H9 (cell line): ENCODE measurements around the gene HERC4. TPM values are rescaled to one million over a fixed set of nuclear protein-coding genes. Genes with fewer than 3 reads are reported as not detected.

Experiments
- DNase-seq: peaks from one replicate; pipeline ENCODE4 v3.0.0-alpha.2; 2017
- H2AFZ ChIP-seq: one replicate; pipeline ENCODE4 v1.6.1; 2013; ENCODE audit warnings: mild to moderate bottlenecking, low read length, control low read depth, moderate library complexity
- H2AK5ac ChIP-seq: 2 replicates; pipeline ENCODE4 v1.6.1; 2013; ENCODE audit warnings: low read length, control low read depth, mixed read lengths; ENCODE audit not compliant: insufficient read length
- H2BK120ac ChIP-seq: one replicate; pipeline ENCODE4 v1.6.1; 2013; ENCODE audit warnings: low read depth, mild to moderate bottlenecking, low read length, control low read depth, inconsistent platforms; ENCODE audit not compliant: poor library complexity, severe bottlenecking
- H2BK12ac ChIP-seq: 2 replicates; pipeline ENCODE4 v1.6.1; 2013; ENCODE audit warnings: low read length, control low read depth, mixed read lengths, low read depth; ENCODE audit not compliant: insufficient read length
- H2BK15ac ChIP-seq: 2 replicates; pipeline ENCODE4 v1.6.1; 2013; ENCODE audit warnings: low read depth, low read length, control low read depth
- H2BK20ac ChIP-seq: one replicate; pipeline ENCODE4 v1.6.1; 2013; ENCODE audit warnings: low read depth, mild to moderate bottlenecking, low read length, control low read depth, inconsistent platforms; ENCODE audit not compliant: poor library complexity, severe bottlenecking
- H2BK5ac ChIP-seq: 2 replicates; pipeline ENCODE4 v1.6.1; 2013; ENCODE audit warnings: low read length, control low read depth, mixed read lengths; ENCODE audit not compliant: insufficient read length
- H3K14ac ChIP-seq: 2 replicates; pipeline ENCODE4 v1.6.1; 2013; ENCODE audit warnings: low read length, control low read depth; ENCODE audit not compliant: insufficient read depth
- H3K18ac ChIP-seq: 2 replicates; pipeline ENCODE4 v1.6.1; 2013; ENCODE audit warnings: low read depth, mild to moderate bottlenecking, mixed read lengths, low read length, control low read depth; ENCODE audit not compliant: insufficient read length
- H3K23ac ChIP-seq: 2 replicates; pipeline ENCODE4 v1.6.1; 2013; ENCODE audit warnings: low read length, control low read depth, mixed read lengths, low read depth; ENCODE audit not compliant: insufficient read length
- H3K23me2 ChIP-seq: 2 replicates; pipeline ENCODE4 v1.6.1; 2013; ENCODE audit warnings: low read depth, mild to moderate bottlenecking, mixed read lengths, low read length, control low read depth; ENCODE audit not compliant: insufficient read length, poor library complexity, severe bottlenecking
- H3K27ac ChIP-seq: 2 replicates; pipeline ENCODE4 v1.5.1; 2013; ENCODE audit warnings: low read length, control low read depth, mixed read lengths, low read depth; ENCODE audit not compliant: insufficient read length
- H3K27me3 ChIP-seq: 2 replicates; pipeline ENCODE4 v1.6.1; 2013; ENCODE audit warnings: low read length, control low read depth, inconsistent platforms; ENCODE audit not compliant: insufficient read depth
- H3K4ac ChIP-seq: 2 replicates; pipeline ENCODE4 v1.6.1; 2013; ENCODE audit warnings: low read depth, mild to moderate bottlenecking, control low read depth, inconsistent platforms, low read length, moderate library complexity
- H3K4me1 ChIP-seq: 2 replicates; pipeline ENCODE4 v1.6.1; 2013; ENCODE audit warnings: low read length, control low read depth, inconsistent platforms; ENCODE audit not compliant: insufficient read depth
- H3K4me2 ChIP-seq: 2 replicates; pipeline ENCODE4 v1.6.1; 2013; ENCODE audit warnings: low read length, control low read depth, mixed read lengths; ENCODE audit not compliant: insufficient read length, insufficient read depth
- H3K56ac ChIP-seq: 2 replicates; pipeline ENCODE4 v1.6.1; 2013; ENCODE audit warnings: low read depth, mild to moderate bottlenecking, mixed read lengths, low read length, control low read depth; ENCODE audit not compliant: insufficient read length
- H3K79me1 ChIP-seq: 2 replicates; pipeline ENCODE4 v1.6.1; 2013; ENCODE audit warnings: low read depth, mild to moderate bottlenecking, moderate library complexity, low read length, control low read depth, inconsistent platforms; ENCODE audit not compliant: insufficient read depth, poor library complexity, severe bottlenecking
- H3K79me2 ChIP-seq: 2 replicates; pipeline ENCODE4 v1.6.1; 2013; ENCODE audit warnings: low read length, control low read depth, inconsistent platforms; ENCODE audit not compliant: insufficient read depth
- H3K9ac ChIP-seq: 2 replicates; pipeline ENCODE4 v1.6.1; 2013; ENCODE audit warnings: low read length, control low read depth, mixed read lengths; ENCODE audit not compliant: insufficient read length; ENCODE audit errors: extremely low read depth
- H3K9me3 ChIP-seq: one replicate; pipeline ENCODE4 v1.6.1; 2013; ENCODE audit warnings: low read depth, low read length, inconsistent platforms; ENCODE audit not compliant: control insufficient read depth
- H3T11ph ChIP-seq: one replicate; pipeline ENCODE4 v1.6.1; 2013; ENCODE audit warnings: mild to moderate bottlenecking, low read length, control low read depth, inconsistent platforms
- H4K20me1 ChIP-seq: one replicate; pipeline ENCODE4 v1.6.1; 2013; ENCODE audit not compliant: control insufficient read depth, insufficient read length, insufficient read depth
- H4K5ac ChIP-seq: 2 replicates; pipeline ENCODE4 v1.6.1; 2013; ENCODE audit warnings: low read depth, mild to moderate bottlenecking, mixed read lengths, low read length, control low read depth; ENCODE audit not compliant: insufficient read length
- H4K8ac ChIP-seq: replicated peaks from 2 replicates; pipeline ENCODE4 v1.6.1; 2013; ENCODE audit warnings: low read length, control low read depth, mixed read lengths, low read depth; ENCODE audit not compliant: insufficient read length
- H4K91ac ChIP-seq: 2 replicates; pipeline ENCODE4 v1.6.1; 2013; ENCODE audit warnings: low read depth, mild to moderate bottlenecking, moderate library complexity, mixed read lengths, low read length, control low read depth; ENCODE audit not compliant: insufficient read length
- H3K27ac Mint-ChIP-seq, 3 experiments: 2 replicates in 2 of 3; 3 replicates in 1 of 3; pipeline ENCODE4 v1.8.0; 2020 to 2021; ENCODE audit warnings: mixed read lengths in 3 of 3, mild to moderate bottlenecking in 1 of 3, moderate library complexity in 1 of 3
- H3K27me3 Mint-ChIP-seq: 2 replicates; pipeline ENCODE4 v1.8.0; 2021; ENCODE audit warnings: low read depth, mild to moderate bottlenecking, moderate library complexity, mixed read lengths
- H3K36me3 Mint-ChIP-seq, 3 experiments: 2 replicates in 2 of 3; 3 replicates in 1 of 3; pipeline ENCODE4 v1.8.0; 2020 to 2021; ENCODE audit warnings: low read depth in 3 of 3, mixed read lengths in 3 of 3; ENCODE audit not compliant: insufficient read depth in 1 of 3
- H3K4me1 Mint-ChIP-seq, 2 experiments: 2 replicates each; pipeline ENCODE4 v1.8.0; 2020; ENCODE audit warnings: mixed read lengths in 2 of 2
- H3K4me3 Mint-ChIP-seq, 2 experiments: 2 replicates in 1 of 2; 3 replicates in 1 of 2; pipeline ENCODE4 v1.8.0; 2020 to 2021; ENCODE audit warnings: mild to moderate bottlenecking in 2 of 2, mixed read lengths in 2 of 2, moderate library complexity in 1 of 2
- H3K9me3 Mint-ChIP-seq, 2 experiments: 2 replicates in 1 of 2; 3 replicates in 1 of 2; pipeline ENCODE4 v1.8.0; 2020; ENCODE audit warnings: mild to moderate bottlenecking in 2 of 2, mixed read lengths in 2 of 2, moderate library complexity in 1 of 2
- CTCF ChIP-seq: fragments of 200-600 bp; sonication (generic); conservative IDR thresholded peaks from 3 replicates; pipeline ENCODE4 v1.8.0; 2021; ENCODE audit warnings: antibody characterized with exemption, mild to moderate bottlenecking
- WGBS: extraction: QIAGEN DNeasy Blood & Tissue Kit; methylation state at CpG from one replicate; pipeline ENCODE4 v1.1.7; 2013; ENCODE audit warnings: missing lambda C conversion rate, low lambda C conversion rate, mixed read lengths; ENCODE audit not compliant: insufficient read length; ENCODE audit errors: extremely low coverage; 5-methylcytosine and 5-hydroxymethylcytosine counted together
- total RNA-seq: library from RNA; stranded (reverse); gene quantifications from 2 replicates; pipeline ENCODE4 v1.2.1, GENCODE V29; 2021

The HERC4 gene
- total RNA-seq, 1 experiment from 2014 or later, result 24.5 TPM

GRCh38 chr10:67936416-67936815 is 138.7 kb downstream of the HERC4 start:
- H2BK5ac ChIP-seq, result no peak overlapping the region
- no peak overlapping the region for H4K91ac ChIP-seq
- H4K5ac ChIP-seq, result no peak overlapping the region
- Mint-ChIP-seq H3K4me3 (no peak overlapping the region), H3K27ac (no peak overlapping the region), H3K27me3 (no peaks in the 10 kb centered on the region), H3K4me1 (peaks cover 15 to 22% of the 10 kb centered on the region in 2 experiments), H3K9me3 (no peaks in the 10 kb centered on the region), H3K36me3 (peaks cover 5 to 17% (median 5%) of the 10 kb centered on the region in 3 experiments; a peak in 5 of 7 replicates)
- H3K9me3 ChIP-seq, result no peaks in the 10 kb centered on the region
- DNase-seq, result no peak
- H3K79me2 ChIP-seq, result no peaks in the 10 kb centered on the region
- no peak overlapping the region for H2AFZ ChIP-seq
- H4K8ac ChIP-seq, result no peak overlapping the region
- H2AK5ac ChIP-seq, result no peak overlapping the region
- H2BK15ac ChIP-seq, result no peak overlapping the region
- H3K4ac ChIP-seq, result no peak overlapping the region
- H3K56ac ChIP-seq, result no peak overlapping the region
- no peak overlapping the region for H3T11ph ChIP-seq
- no peaks in the 10 kb centered on the region for H3K79me1 ChIP-seq
- WGBS, result no CpG with 5 or more reads among the region's 1 CpG
- no peak overlapping the region for H3K23ac ChIP-seq
- no peak overlapping the region for H3K14ac ChIP-seq
- no peaks in the 10 kb centered on the region for H3K23me2 ChIP-seq
- H3K4me1 ChIP-seq, result no peaks in the 10 kb centered on the region
- no peak overlapping the region for H3K4me2 ChIP-seq
- no peak overlapping the region for H2BK120ac ChIP-seq
- H3K9ac ChIP-seq, result no peak overlapping the region
- no peak overlapping the region for H2BK12ac ChIP-seq
- H3K27ac ChIP-seq, result no peak overlapping the region
- no peak for TF ChIP-seq CTCF
- H2BK20ac ChIP-seq, result no peak overlapping the region
- no peak overlapping the region for H3K18ac ChIP-seq
- no peaks in the 10 kb centered on the region for H3K27me3 ChIP-seq
- no peaks in the 10 kb centered on the region for H4K20me1 ChIP-seq
